GM19328 (cell line): ENCODE data around the gene IDI2.
"Not testable (repeated sequence)": the region's sequence is repeated elsewhere in the genome, so short reads cannot be mapped to it uniquely, and the experiment has no call there.

Experiments
- ATAC-seq: cut with Tn5 transposase; IDR thresholded peaks from one replicate; pipeline ENCODE4 v1.9.1; 2021; ENCODE audit warnings: mild to moderate bottlenecking, moderate library complexity; ENCODE audit not compliant: unreplicated experiment

Gene IDI2

DNA sequence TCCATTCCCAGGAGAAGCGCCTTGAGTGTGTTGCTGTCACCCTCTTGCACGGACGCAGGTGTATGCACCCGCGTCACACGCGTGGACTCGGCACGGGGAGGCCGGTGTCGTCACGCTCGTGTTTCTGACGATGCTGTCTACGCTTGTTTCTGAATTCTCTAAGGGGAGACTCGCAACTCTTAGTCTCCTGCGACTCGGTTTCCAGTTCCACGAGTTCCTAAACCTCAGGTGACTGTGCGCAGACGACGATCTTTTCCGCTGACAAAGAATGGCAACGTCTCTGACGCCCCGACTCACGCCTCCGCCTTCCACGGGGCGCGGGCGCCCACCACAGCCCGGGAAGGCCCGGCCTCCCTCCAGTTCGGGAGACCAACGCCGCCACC, 22.7 kb upstream of the IDI2 start:
- ATAC-seq: no peak

GRCh38 chr10:1047937-1048336, 22.3 kb upstream of the IDI2 start:
- no peak for ATAC-seq

- no peak for ATAC-seq
Observed at GRCh38 chr10:1045415-1045814, 19.8 kb upstream of the IDI2 start.

DNA sequence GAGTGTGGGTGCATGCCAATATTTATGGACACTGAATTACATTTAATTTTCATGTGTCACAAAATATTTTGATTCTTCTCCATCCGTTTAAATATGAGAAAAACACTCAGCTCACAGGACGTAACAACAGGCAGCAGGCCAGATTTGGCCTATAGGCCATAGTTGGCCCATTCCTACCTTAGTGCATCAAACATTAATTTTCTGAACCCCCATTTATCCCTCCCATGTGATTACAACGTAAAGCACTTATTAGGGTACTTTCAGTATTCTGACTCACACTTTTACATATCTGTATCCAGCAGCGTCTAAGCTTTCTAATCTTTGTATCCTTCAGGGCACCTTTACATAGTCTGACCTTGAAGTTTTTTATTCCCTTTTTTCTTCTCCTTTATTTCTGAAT, 19.3 kb upstream of the IDI2 start:
- no peak for ATAC-seq

- ATAC-seq: no peak
Observed at GRCh38 chr10:1044146-1044545, 18.5 kb upstream of the IDI2 start.

DNA sequence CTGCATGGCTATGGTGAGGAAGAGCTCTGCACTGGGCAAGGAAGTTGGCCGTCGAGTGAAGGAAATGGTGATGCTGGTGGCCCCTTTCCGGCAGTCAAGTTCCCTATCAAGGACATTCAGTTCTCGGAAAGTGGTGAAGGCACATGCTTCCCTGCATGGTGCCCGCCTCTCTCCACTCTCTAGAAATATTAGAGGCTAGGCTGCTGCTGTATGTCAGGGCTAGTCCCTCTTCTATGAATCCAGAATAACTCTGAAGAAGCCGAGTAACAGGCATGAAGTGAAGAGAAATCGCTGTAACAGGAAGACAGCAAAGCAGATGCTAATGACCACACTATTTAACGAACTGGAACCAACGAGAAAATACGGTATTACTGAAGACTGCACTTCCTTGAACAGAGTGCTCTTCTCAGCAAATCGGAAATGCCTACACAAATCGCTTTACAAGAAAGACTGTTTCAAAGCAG, 17.9 kb upstream of the IDI2 start:
- peak; percentile 55 for ATAC-seq

DNA sequence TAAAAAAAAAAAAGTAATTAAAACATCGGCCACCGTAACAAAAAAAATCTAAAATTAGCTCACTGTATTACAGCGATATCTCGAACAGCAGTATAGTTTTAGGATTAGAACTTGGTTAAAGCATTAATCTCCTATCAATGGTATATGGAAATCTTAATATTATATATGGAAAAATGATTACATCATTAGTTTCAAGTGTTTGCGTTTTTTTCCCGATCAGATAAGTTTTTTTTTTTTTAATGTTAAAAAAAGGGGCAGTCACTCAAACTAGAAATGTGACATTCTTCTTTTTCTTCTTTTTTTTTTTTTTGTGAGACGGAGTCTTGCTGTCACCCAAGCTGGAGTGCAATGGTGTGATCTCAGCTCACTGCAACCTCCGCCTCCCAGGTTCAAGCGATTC, 15.9 kb upstream of the IDI2 start:
- no peak for ATAC-seq

DNA sequence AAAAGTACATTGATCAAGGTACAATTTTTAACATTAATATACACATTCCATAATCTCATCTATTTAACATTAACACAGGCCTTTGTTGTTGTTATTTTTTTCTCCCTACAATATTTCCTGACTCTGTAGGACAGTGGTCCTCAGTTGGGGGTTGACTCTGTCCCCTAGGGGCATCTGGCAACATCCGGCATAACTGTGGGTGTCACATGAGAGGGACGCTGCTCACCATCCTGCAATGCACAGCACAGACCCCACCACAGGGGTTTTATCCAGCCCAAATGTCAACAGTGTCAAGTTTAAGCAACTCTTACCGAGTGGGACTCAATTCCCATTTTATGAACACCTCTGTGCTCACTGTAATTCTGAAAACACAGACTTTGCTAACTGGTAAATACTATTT, 14.5 kb upstream of the IDI2 start:
- ATAC-seq: no peak

DNA sequence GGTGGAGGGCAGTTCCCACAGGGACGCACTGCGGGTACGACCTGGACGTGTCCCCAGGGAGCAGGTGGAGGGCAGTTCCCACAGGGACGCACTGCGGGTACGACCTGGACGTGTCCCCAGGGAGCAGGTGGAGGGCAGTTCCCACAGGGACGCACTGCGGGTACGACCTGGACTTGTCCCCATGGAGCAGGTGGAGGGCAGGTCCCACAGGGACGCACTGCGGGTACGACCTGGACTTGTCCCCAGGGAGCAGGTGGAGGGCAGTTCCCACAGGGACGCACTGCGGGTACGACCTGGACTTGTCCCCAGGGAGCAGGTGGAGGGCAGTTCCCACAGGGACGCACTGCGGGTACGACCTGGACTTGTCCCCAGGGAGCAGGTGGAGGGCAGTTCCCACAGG, 13.1 kb upstream of the IDI2 start:
- not testable (repeated sequence) for ATAC-seq

DNA sequence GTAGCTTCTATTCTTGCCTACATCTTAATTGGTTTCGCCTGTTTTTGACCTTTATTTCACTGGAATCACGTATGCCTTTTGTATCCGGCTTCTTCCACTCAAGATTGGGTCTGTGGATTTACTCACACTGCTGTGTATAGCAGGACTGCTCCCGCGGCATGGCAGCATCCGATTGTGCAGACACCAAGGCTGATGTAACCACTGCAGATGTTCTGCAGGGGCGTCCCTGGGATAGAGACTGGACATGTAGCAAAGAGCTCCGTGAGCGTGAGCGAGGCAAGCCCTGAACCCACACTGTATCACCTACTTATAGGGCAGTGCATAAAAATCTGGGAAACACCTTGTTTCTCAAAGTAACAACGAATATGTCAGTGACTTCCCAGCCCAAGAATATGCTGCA, 11.4 kb upstream of the IDI2 start:
- ATAC-seq: no peak

DNA sequence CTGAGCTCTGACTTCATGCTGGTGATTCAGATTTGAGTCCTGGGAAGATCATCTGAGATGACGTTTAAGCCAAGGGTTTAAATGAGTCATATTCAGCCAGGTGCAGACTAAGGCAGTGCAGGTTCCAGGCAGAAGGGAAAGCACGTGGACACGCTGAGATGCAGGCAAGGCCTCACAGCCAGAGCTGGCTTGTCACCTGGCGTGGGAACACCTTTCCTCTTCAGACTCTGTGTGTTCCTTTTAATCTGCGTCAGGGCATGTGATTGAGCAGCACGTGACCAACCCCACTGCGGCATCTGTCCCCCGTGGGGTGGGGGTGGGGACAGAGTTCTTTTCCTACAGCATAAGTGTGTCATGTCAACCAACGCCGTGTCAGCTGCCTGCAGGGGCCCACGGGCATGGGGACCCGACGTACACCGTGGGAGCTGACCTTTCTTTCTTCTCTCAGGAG, 10.7 kb upstream of the IDI2 start:
- ATAC-seq: peak; percentile 72

GRCh38 chr10:1035201-1035600, 9.5 kb upstream of the IDI2 start:
- no peak for ATAC-seq

- ATAC-seq: no peak
Observed at GRCh38 chr10:1034758-1035157, 9.1 kb upstream of the IDI2 start.

DNA sequence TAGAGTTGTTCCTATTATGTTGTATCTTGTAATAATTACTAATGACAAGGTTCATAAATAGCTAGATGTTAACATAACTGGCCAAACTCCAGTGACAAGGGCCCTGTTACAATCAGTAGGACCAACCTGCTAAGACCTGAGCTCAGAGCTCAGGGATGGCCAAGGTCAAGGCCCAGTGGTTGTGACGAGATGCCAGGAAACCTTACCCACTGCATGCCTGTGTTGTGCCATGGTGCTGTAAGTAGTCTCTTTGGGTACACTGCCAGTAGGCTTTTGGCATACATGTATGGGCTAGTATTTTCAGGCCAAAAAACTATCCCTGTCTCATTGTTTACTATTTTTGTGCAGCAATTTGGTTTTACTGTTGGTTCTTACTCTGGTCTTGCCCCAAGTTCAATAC, 7.9 kb upstream of the IDI2 start:
- no peak for ATAC-seq

DNA sequence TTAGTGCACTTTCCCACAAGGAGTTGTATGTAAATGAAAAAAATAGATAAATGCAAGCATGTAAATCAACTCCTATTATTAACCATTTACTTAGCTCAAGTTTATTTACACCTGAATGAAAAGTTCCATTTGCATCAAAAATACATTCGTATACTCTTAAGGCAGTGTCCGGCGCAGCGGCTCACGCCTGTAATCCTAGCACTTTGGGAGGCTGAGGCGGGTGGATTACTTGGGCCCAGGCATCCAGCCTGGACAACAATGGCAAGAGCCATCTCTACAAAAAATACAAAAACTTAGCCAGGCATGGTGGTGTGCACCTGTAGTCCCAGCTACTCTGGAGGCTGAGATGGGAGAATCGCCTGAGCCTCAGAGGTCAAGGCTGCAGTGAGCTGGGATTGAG, 4.2 kb upstream of the IDI2 start:
- no peak for ATAC-seq

DNA sequence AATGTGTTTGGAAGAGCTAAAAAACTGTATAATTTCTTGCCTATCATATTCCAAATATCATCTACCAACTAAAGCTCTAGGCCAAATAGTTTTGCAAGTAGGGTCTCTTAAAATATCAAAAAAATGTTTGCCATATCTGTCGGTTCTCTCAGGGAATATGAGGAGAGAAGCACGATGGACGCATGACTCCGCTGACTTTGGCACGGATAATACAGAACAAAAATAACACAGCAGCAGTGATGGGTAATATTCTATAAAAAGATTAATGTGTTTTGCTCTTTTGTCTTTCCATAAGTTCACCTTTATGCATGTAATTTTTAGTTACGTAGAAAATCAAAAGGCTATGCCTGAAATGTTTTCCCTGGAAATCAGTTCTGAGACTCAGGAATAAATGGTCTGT, 919 bp upstream of the IDI2 start:
- no peak for ATAC-seq

DNA sequence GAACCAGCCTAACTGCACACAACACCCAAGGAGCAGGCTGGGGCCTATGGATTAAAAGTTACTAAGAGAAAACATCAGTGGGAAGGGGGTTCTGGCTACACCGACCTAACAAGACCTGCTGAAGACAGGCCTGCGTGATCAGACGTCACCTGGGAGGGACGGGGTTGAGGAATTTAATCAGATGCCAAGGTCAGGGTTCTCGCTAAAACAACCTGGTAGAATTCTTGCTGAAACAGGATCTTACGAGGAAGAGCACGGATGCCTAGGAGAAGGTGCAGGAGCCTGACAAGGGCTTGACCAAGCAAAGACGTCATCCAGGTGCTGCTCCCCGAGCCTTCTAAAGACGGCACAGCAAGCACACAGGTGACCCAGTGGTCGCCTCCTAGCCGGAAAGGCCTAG, 1.6 kb downstream of the IDI2 start:
- no peak for ATAC-seq

DNA sequence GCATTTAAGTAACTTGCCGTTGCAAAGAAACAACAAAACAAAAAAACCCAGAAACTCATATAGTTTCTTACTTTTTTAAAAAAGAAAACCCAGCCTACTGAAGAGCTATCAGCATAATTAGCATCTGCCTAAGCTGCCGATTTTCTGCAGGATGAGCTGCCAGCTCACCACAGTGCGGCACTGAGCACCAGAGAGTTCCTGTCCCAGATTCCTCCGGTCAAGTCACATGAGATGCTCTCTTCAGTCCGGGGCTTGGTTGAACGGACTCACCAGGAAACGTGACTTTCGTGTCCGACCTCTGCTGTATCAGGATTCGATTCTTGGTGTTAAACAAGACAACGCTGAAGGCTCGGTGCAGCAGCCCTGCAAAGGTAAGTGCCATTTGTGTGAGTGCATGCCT, 3.2 kb downstream of the IDI2 start:
- ATAC-seq: no peak

DNA sequence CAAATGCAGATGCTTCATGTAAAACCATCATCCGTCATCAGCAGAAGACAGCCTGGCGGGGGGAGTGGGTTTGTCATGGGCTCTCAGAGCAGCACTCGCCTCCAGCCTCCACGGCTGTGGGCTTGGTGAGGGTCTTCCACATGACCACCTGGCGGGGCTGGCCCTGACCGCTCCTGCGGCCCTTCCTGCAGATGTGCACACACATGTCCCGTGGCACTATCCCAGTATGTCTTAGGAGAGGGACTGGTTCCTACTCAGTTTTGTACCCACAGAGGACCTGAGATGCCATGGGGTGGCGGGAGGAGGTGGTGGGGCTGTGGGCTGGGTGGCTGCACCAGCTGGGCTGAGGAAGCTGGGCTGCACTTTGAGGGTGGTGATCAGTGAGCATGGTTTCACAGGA, 4.7 kb downstream of the IDI2 start:
- ATAC-seq: no peak

GRCh38 chr10:1020460-1020859, 5.2 kb downstream of the IDI2 start:
- no peak for ATAC-seq

DNA sequence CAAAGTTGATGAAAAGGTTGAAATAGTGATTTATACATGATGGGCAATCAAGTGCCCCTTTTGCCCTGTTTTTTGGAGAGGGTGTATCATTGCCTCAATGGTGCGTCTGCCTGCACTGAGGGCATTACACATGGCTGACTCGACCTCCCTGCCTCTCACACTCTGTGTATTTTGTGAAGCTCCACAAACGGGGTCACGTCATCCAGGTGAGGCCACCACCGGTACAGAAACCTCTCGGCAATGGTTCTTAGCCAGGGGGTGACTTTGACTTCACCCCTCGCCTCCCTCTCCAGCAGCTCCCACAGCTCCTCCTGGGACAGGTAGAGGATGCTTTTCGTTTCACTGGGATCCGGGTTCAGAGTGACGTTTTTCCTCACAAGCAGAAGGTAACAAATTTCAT, 6.3 kb downstream of the IDI2 start:
- no peak for ATAC-seq

- ATAC-seq: no peak
Observed at GRCh38 chr10:1015688-1016087, 10.0 kb downstream of the IDI2 start.

DNA sequence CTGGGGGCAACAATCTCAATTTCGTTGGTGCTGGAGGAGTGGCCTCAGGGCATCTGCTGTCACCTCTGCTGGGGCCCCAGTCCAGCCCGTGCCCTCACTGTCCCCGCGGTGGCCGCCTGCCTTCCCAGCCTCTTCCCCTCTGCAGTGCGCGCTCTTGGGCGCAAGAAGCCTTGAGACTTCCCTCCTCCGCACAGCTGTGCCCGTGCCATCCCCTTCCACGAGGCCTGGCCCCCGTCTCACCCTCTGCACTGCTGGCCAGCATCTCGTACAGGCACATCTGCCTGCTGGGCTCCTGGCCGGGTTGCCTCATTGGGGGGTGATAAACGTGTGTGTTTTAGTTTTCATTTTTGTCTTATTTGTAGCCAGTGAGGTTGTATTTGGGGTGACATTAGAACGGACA, 14.0 kb downstream of the IDI2 start:
- ATAC-seq: no peak

- no peak for ATAC-seq
Observed at GRCh38 chr10:1010703-1011102, 15.0 kb downstream of the IDI2 start.
